GM12878 (cell line): ENCODE data around the gene CD82. TPM values are rescaled to one million over a fixed set of nuclear protein-coding genes. Genes with fewer than 3 reads are reported as not detected.

Source experiments
- ATAC-seq: fragments of 200-7000 bp; cut with Tn5 transposase; 3 replicates; pipeline ENCODE4 v1.9.1; 2020; ENCODE audit warnings: mild to moderate bottlenecking, moderate library complexity
- BruUV-seq: library from RNA; stranded (reverse); fragments of 400-500 nt; replicated peaks from 2 replicates; lab custom pipeline; 2021; lab: Mats Ljungman, UMichigan
- CTCF ChIA-PET: fragments of 300-600 bp; sonication (Branson Sonifier 250); formaldehyde crosslinking; extraction: SDS; loops from one replicate; lab custom pipeline; 2021; ENCODE audit warnings: inconsistent platforms; lab: Yijun Ruan, JAX
- POLR2A ChIA-PET: fragments of 350-600 bp; formaldehyde crosslinking; extraction: SDS; loops from one replicate; lab custom pipeline; 2021; ENCODE audit warnings: inconsistent platforms; lab: Charles Lee
- RAD21 ChIA-PET: fragments of 300-600 bp; sonication (Branson Sonifier 250); formaldehyde crosslinking; loops from one replicate; lab custom pipeline; 2023; ENCODE audit warnings: antibody characterized with exemption; ENCODE audit not compliant: unreplicated experiment; lab: Charles Lee
- SMC1A ChIA-PET: fragments of 300-600 bp; sonication (Branson Sonifier 250); formaldehyde crosslinking; loops from one replicate; lab custom pipeline; 2023; ENCODE audit not compliant: unreplicated experiment, uncharacterized antibody; lab: Charles Lee
- DNase-seq: peaks from one replicate; pipeline ENCODE4 v3.0.0-alpha.2; 2011; ENCODE audit warnings: low read depth, low spot score
- FAIRE-seq: peaks from 3 replicates; lab custom pipeline; 2011; peaks lifted over from hg19 to GRCh38; lab: Jason Lieb, UNC
- H2AFZ ChIP-seq: 2 replicates; pipeline ENCODE4 v1.6.0; 2011; ENCODE audit warnings: low read depth, low read length, control low read depth; ENCODE audit not compliant: control insufficient read depth
- H3K27ac ChIP-seq: 2 replicates; pipeline ENCODE4 v1.5.1; 2011; ENCODE audit warnings: control low read depth; ENCODE audit not compliant: control insufficient read depth, insufficient read depth
- H3K27me3 ChIP-seq, 2 experiments: replicated peaks in 1 of 2; 2 replicates each; pipeline versions ENCODE4 v1.6.0 to v1.6.1; 2011; ENCODE audit warnings: low read length in 1 of 2; ENCODE audit not compliant: control insufficient read depth in 2 of 2, insufficient read depth in 2 of 2
- H3K36me3 ChIP-seq, 2 experiments: 2 replicates each; pipeline ENCODE4 v1.5.1; 2011; ENCODE audit warnings: low read length in 1 of 2; ENCODE audit not compliant: control insufficient read depth in 2 of 2, insufficient read depth in 2 of 2
- H3K4me1 ChIP-seq: 2 replicates; pipeline ENCODE4 v1.6.1; 2011; ENCODE audit warnings: mild to moderate bottlenecking, low read length, moderate library complexity, mixed read lengths; ENCODE audit not compliant: control insufficient read depth, insufficient read depth
- H3K4me2 ChIP-seq: 2 replicates; pipeline ENCODE4 v1.6.0; 2011; ENCODE audit warnings: control low read depth; ENCODE audit not compliant: control insufficient read depth, insufficient read depth
- H3K4me3 ChIP-seq: fragments of 200-600 bp; sonication (generic); 2 replicates; pipeline ENCODE4 v1.5.1; 2016
- H3K79me2 ChIP-seq: 2 replicates; pipeline ENCODE4 v1.6.0; 2011; ENCODE audit warnings: low read length; ENCODE audit not compliant: control insufficient read depth, insufficient read depth
- H3K9ac ChIP-seq: 2 replicates; pipeline ENCODE4 v1.8.0; 2011; ENCODE audit warnings: low read length, control low read depth, mixed read lengths; ENCODE audit not compliant: control insufficient read depth, insufficient read depth
- H3K9me3 ChIP-seq: replicated peaks from 3 replicates; pipeline ENCODE4 v1.5.1; 2011; ENCODE audit warnings: mild to moderate bottlenecking, low read length; ENCODE audit not compliant: control insufficient read depth, insufficient read depth
- H4K20me1 ChIP-seq: 2 replicates; pipeline ENCODE4 v1.6.0; 2011; ENCODE audit not compliant: control insufficient read depth, insufficient read depth
- BMI1 ChIP-seq: fragments of 450-650 bp; IDR thresholded peaks from 2 replicates; pipeline ENCODE4 v1.6.1; 2016; ENCODE audit warnings: mild to moderate bottlenecking, moderate library complexity, borderline replicate concordance
- CHD2 ChIP-seq: IDR thresholded peaks from 2 replicates; pipeline ENCODE4 v1.6.1; 2011; ENCODE audit warnings: low read depth, low read length, improper control_type of control experiment, borderline replicate concordance
- ESRRA ChIP-seq: IDR thresholded peaks from 2 replicates; pipeline ENCODE4 v1.6.1; 2012; ENCODE audit warnings: mild to moderate bottlenecking, low read length, improper control_type of control experiment
- HDAC6 ChIP-seq: fragments of 200-600 bp; sonication (generic); IDR thresholded peaks from one replicate; pipeline ENCODE4 v1.8.0; 2017; ENCODE audit warnings: antibody characterized with exemption; ENCODE audit not compliant: unreplicated experiment
- JUNB ChIP-seq: IDR thresholded peaks from 2 replicates; pipeline ENCODE4 v1.6.1; 2016; ENCODE audit warnings: antibody characterized with exemption, mild to moderate bottlenecking
- KDM1A ChIP-seq: fragments of 200-600 bp; sonication (generic); IDR thresholded peaks from 2 replicates; pipeline ENCODE4 v1.6.1; 2016; ENCODE audit warnings: borderline replicate concordance
- NFIC ChIP-seq: IDR thresholded peaks from 2 replicates; pipeline ENCODE4 v1.6.1; 2012; ENCODE audit warnings: low read depth, mild to moderate bottlenecking, inconsistent platforms, low read length, moderate library complexity
- SREBF2 ChIP-seq: IDR thresholded peaks from 2 replicates; pipeline ENCODE4 v1.6.1; 2012; ENCODE audit warnings: mild to moderate bottlenecking, low read length
- SUPT20H ChIP-seq: IDR thresholded peaks from 2 replicates; pipeline ENCODE4 v1.6.1; 2011; ENCODE audit warnings: low read depth, mild to moderate bottlenecking, low read length, moderate library complexity, borderline replicate concordance; ENCODE audit not compliant: control insufficient read depth
- ZNF24 ChIP-seq: fragments of 450-650 bp; IDR thresholded peaks from 2 replicates; pipeline ENCODE4 v1.6.1; 2017; ENCODE audit warnings: antibody characterized with exemption, mild to moderate bottlenecking
- WGBS: methylation state at CpG from one replicate; pipeline ENCODE4 v1.1.6; 2016; ENCODE audit warnings: low lambda C conversion rate; ENCODE audit not compliant: insufficient replicate concordance, insufficient coverage; ENCODE audit errors: missing lambda C conversion rate; 5-methylcytosine and 5-hydroxymethylcytosine counted together
- in situ Hi-C: fragments of 300-500 bp; cut with MboI; formaldehyde crosslinking; loops from 9 replicates; pipeline ENCODE4 v1.14.3; 2018; ENCODE audit warnings: mixed read lengths
- intact Hi-C: fragments of 100-400 bp; cut with micrococcal nuclease; formaldehyde crosslinking; loops from one replicate; pipeline ENCODE4 v1.14.2; 2022; ENCODE audit not compliant: unreplicated experiment
- polyA plus RNA-seq, 11 experiments: library from polyadenylated mRNA; depleted of rRNA in 4 of 11; unstranded in 6 of 11; stranded (reverse) in 5 of 11; fragments of >200 nt; fragmentation: Nextera tagmentation in 4 of 11; fragmentation: Illumina TruSeq in 1 of 11; extraction: Ambion mirVana in 4 of 11; extraction: Trizol in 1 of 11; gene quantifications; 1 replicate in 1 of 11; 2 replicates in 10 of 11; pipeline versions ENCODE4 v1.2.1 to v1.2.3, GENCODE V29; 2011 to 2016; ENCODE audit warnings: inconsistent platforms in 2 of 11, missing spikeins in 2 of 11, low read depth in 1 of 11
- total RNA-seq, 4 experiments: library from RNA; depleted of rRNA in 3 of 4; stranded (reverse); fragments of >200 nt in 3 of 4; fragmentation: Illumina TruSeq in 1 of 4; extraction: Trizol in 1 of 4; gene quantifications; 2 replicates each; pipeline versions ENCODE4 v1.2.1 to v1.2.3, GENCODE V29; 2013 to 2021
- TF ChIP-seq, protein P1 (sequence below): IDR thresholded peaks from 2 replicates; pipeline ENCODE4 v1.6.1; 2011; ENCODE audit warnings: low read depth, low read length, improper control_type of control experiment, borderline replicate concordance
- TF ChIP-seq, protein P2 (sequence below): fragments of 450-650 bp; IDR thresholded peaks from 2 replicates; pipeline ENCODE4 v1.6.1; 2016; ENCODE audit warnings: mild to moderate bottlenecking, moderate library complexity, borderline replicate concordance

The CD82 gene
- total and polyA plus RNA-seq, 10 of the 15 experiments (the other 5 are each of a cell fraction or from before 2014, with no cell fraction given), result 5.2 to 180 (median 84.7) TPM

DNA sequence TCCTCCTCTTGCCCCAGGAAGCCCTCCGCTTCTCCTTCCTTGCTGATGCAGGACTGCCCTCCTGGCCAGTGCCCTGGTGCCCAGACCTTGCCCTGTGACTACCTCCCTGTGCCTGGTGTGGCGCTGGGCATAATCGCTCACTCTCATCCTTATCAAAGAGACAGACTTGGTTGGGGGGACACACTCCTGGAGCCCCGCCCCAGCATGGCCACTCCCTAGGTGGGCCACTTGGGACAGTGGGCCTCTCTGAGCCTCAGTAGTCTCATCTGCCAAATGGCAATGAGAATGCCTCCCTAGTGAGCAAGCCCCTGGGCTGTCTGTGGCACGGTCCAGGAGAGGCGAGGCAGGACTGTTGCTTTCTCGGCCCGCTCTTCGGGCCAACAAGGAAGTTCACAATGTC, 88.6 kb downstream of the CD82 start:
- Histone ChIP-seq H3K9ac (no peak overlapping the region), H3K79me2 (no peaks in the 10 kb centered on the region), H3K27ac (no peak overlapping the region), H3K27me3 (no peaks in the 10 kb centered on the region; a peak in 2 of 4 replicates), H3K36me3 (no peaks in the 10 kb centered on the region), H3K4me2 (no peak overlapping the region), H3K4me3 (no peak overlapping the region), H2AFZ (no peak overlapping the region), H3K4me1 (no peaks in the 10 kb centered on the region; the same call in 1 of the 2 replicates), H3K9me3 (no peaks in the 10 kb centered on the region), H4K20me1 (no peaks in the 10 kb centered on the region)
- CTCF ChIA-PET, result interaction anchor here (1.1 kb wide), 1 partner anchor 122 kb away, joined by 4 read pairs; no protein-coding TSS in a partner anchor
- in situ Hi-C loops, result no loop called here
- TF ChIP-seq, protein P1, sequence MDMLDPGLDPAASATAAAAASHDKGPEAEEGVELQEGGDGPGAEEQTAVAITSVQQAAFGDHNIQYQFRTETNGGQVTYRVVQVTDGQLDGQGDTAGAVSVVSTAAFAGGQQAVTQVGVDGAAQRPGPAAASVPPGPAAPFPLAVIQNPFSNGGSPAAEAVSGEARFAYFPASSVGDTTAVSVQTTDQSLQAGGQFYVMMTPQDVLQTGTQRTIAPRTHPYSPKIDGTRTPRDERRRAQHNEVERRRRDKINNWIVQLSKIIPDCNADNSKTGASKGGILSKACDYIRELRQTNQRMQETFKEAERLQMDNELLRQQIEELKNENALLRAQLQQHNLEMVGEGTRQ, result no peak
- TF ChIP-seq NFIC (no peak), SUPT20H (no peak), ZNF24 (no peak), KDM1A (no peak), BMI1 (no peak), HDAC6 (no peak), JUNB (no peak), SREBF2 (no peak), CHD2 (no peak), ESRRA (no peak)
- TF ChIP-seq, protein P2, sequence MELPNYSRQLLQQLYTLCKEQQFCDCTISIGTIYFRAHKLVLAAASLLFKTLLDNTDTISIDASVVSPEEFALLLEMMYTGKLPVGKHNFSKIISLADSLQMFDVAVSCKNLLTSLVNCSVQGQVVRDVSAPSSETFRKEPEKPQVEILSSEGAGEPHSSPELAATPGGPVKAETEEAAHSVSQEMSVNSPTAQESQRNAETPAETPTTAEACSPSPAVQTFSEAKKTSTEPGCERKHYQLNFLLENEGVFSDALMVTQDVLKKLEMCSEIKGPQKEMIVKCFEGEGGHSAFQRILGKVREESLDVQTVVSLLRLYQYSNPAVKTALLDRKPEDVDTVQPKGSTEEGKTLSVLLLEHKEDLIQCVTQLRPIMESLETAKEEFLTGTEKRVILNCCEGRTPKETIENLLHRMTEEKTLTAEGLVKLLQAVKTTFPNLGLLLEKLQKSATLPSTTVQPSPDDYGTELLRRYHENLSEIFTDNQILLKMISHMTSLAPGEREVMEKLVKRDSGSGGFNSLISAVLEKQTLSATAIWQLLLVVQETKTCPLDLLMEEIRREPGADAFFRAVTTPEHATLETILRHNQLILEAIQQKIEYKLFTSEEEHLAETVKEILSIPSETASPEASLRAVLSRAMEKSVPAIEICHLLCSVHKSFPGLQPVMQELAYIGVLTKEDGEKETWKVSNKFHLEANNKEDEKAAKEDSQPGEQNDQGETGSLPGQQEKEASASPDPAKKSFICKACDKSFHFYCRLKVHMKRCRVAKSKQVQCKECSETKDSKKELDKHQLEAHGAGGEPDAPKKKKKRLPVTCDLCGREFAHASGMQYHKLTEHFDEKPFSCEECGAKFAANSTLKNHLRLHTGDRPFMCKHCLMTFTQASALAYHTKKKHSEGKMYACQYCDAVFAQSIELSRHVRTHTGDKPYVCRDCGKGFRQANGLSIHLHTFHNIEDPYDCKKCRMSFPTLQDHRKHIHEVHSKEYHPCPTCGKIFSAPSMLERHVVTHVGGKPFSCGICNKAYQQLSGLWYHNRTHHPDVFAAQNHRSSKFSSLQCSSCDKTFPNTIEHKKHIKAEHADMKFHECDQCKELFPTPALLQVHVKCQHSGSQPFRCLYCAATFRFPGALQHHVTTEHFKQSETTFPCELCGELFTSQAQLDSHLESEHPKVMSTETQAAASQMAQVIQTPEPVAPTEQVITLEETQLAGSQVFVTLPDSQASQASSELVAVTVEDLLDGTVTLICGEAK, result no peak
- DNase-seq (no peak), ATAC-seq (no peak), FAIRE-seq (no peak)
- SMC1A ChIA-PET, result no interaction called here
- RAD21 ChIA-PET, result no interaction called here
- BruUV-seq, result no TSS peak
- POLR2A ChIA-PET, result no interaction called here
- intact Hi-C loops, result loop anchor here (10.0 kb wide), 1 partner anchor 261 kb away; no protein-coding TSS in a partner anchor
- whole genome bisulfite sequencing, result 48% methylated on average over 9 of the region's 9 CpGs
